HepG2 (cell line): ENCODE measurements around the gene CRIP1. TPM values are rescaled to one million over a fixed set of nuclear protein-coding genes. Genes with fewer than 3 reads are reported as not detected.

Experiments used
- ATF7-NPFF ChIP-seq: sonication (generic); formaldehyde crosslinking; IDR thresholded peaks from 2 replicates; pipeline ENCODE4 v1.8.1; 2023; ENCODE audit warnings: mild to moderate bottlenecking, low read depth, missing genetic modification reagents, moderate library complexity
- CAMTA2 ChIP-seq: sonication (generic); formaldehyde crosslinking; IDR thresholded peaks from 2 replicates; pipeline ENCODE4 v1.4.0; 2020; ENCODE audit warnings: mild to moderate bottlenecking, missing genetic modification reagents, borderline replicate concordance
- DMAP1 ChIP-seq: IDR thresholded peaks from 2 replicates; pipeline ENCODE4 v1.6.1; 2016
- GABPA ChIP-seq, 2 experiments: IDR thresholded peaks; 2 replicates each; pipeline ENCODE4 v1.6.1; 2011 to 2016; ENCODE audit warnings: low read depth in 2 of 2, low read length in 1 of 2, missing biosample characterization in 1 of 2, missing genetic modification characterization in 1 of 2
- HNRNPH1 ChIP-seq: fragments of 200-400 bp; formaldehyde crosslinking; optimal IDR thresholded peaks from 2 replicates; pipeline ENCODE3; 2017; ENCODE audit warnings: mild to moderate bottlenecking, low read depth, low read length
- HOXA9 ChIP-seq: sonication (generic); formaldehyde crosslinking; IDR thresholded peaks from 2 replicates; pipeline ENCODE4 v1.8.1; 2022; ENCODE audit warnings: missing genetic modification reagents, mild to moderate bottlenecking, moderate library complexity, borderline replicate concordance
- KDM3A ChIP-seq: IDR thresholded peaks from 2 replicates; pipeline ENCODE4 v1.6.1; 2018; ENCODE audit warnings: low read depth, missing compliant biosample characterization
- KLF13 ChIP-seq: sonication (generic); formaldehyde crosslinking; IDR thresholded peaks from 2 replicates; pipeline ENCODE4 v1.4.0; 2020; ENCODE audit warnings: mild to moderate bottlenecking, missing genetic modification reagents
- MATR3 ChIP-seq: sonication (generic); formaldehyde crosslinking; IDR thresholded peaks from 2 replicates; pipeline ENCODE4 v1.4.0; 2020; ENCODE audit warnings: missing genetic modification reagents
- SMAD1 ChIP-seq: sonication (generic); formaldehyde crosslinking; IDR thresholded peaks from 2 replicates; pipeline ENCODE4 v1.4.0; 2020; ENCODE audit warnings: missing genetic modification reagents, low read depth, mild to moderate bottlenecking, borderline replicate concordance
- U2AF1 ChIP-seq: fragments of 200-400 bp; formaldehyde crosslinking; optimal IDR thresholded peaks from 2 replicates; pipeline ENCODE3; 2017; ENCODE audit warnings: mild to moderate bottlenecking, low read depth, low read length
- XRCC5 ChIP-seq: fragments of 200-400 bp; formaldehyde crosslinking; optimal IDR thresholded peaks from 2 replicates; pipeline ENCODE3; 2017; ENCODE audit warnings: mild to moderate bottlenecking, low read length
- ZC3H13 ChIP-seq: sonication (generic); formaldehyde crosslinking; IDR thresholded peaks from 2 replicates; pipeline ENCODE4 v1.8.1; 2023; ENCODE audit warnings: mild to moderate bottlenecking, missing genetic modification reagents, moderate library complexity
- ZNF207 ChIP-seq: fragments of 450-650 bp; IDR thresholded peaks from 2 replicates; pipeline ENCODE4 v1.6.1; 2016; ENCODE audit warnings: antibody characterized with exemption, borderline replicate concordance
- ZNF256 ChIP-seq: sonication (generic); formaldehyde crosslinking; conservative IDR thresholded peaks from 2 replicates; pipeline ENCODE4 v1.4.0; 2020; ENCODE audit warnings: missing genetic modification reagents
- ZNF333 ChIP-seq: sonication (generic); formaldehyde crosslinking; IDR thresholded peaks from 2 replicates; pipeline ENCODE4 v1.4.0; 2020; ENCODE audit warnings: mild to moderate bottlenecking, missing genetic modification reagents, borderline replicate concordance
- ZNF547 ChIP-seq: sonication (generic); formaldehyde crosslinking; IDR thresholded peaks from 2 replicates; pipeline ENCODE4 v1.5.1; 2020; ENCODE audit warnings: mild to moderate bottlenecking, missing genetic modification reagents
- ZNF619 ChIP-seq: sonication (generic); formaldehyde crosslinking; IDR thresholded peaks from 2 replicates; pipeline ENCODE4 v1.4.0; 2020; ENCODE audit warnings: mild to moderate bottlenecking, missing genetic modification reagents
- ZNF782 ChIP-seq: sonication (generic); formaldehyde crosslinking; IDR thresholded peaks from 2 replicates; pipeline ENCODE4 v1.4.0; 2020; ENCODE audit warnings: missing genetic modification reagents, mild to moderate bottlenecking, borderline replicate concordance
- ZNF891 ChIP-seq: sonication (generic); formaldehyde crosslinking; IDR thresholded peaks from 2 replicates; pipeline ENCODE4 v1.5.0; 2020; ENCODE audit warnings: mild to moderate bottlenecking, missing genetic modification reagents
- polyA plus RNA-seq, 8 experiments: library from polyadenylated mRNA; depleted of rRNA in 3 of 8; stranded (reverse) in 7 of 8; unstranded in 1 of 8; fragments of >200 nt; fragmentation: Illumina TruSeq in 4 of 8; extraction: Trizol in 4 of 8; gene quantifications; 2 replicates each; pipeline versions ENCODE4 v1.2.1 to v1.2.3, GENCODE V29; 2011 to 2016; ENCODE audit warnings: low read depth in 4 of 8, missing spikeins in 1 of 8, mixed read lengths in 1 of 8; ENCODE audit not compliant: insufficient read depth in 1 of 8
- total RNA-seq, 5 experiments: library from RNA; depleted of rRNA; stranded (reverse); fragments of >200 nt; fragmentation: Illumina TruSeq; extraction: Trizol; gene quantifications; 2 replicates each; pipeline ENCODE4 v1.2.3, GENCODE V29; 2016; ENCODE audit warnings: low read depth in 1 of 5
- TF ChIP-seq, protein P1 (sequence below): sonication (generic); formaldehyde crosslinking; IDR thresholded peaks from 2 replicates; pipeline ENCODE4 v1.5.0; 2020; ENCODE audit warnings: mild to moderate bottlenecking, missing genetic modification reagents, moderate library complexity
- TF ChIP-seq, protein P2 (sequence below): sonication (generic); formaldehyde crosslinking; conservative IDR thresholded peaks from 2 replicates; pipeline ENCODE4 v1.4.0; 2020; ENCODE audit warnings: missing genetic modification reagents
- TF ChIP-seq, protein P3 (sequence below): sonication (generic); formaldehyde crosslinking; IDR thresholded peaks from 2 replicates; pipeline ENCODE4 v1.8.0; 2022; ENCODE audit warnings: missing genetic modification reagents, mild to moderate bottlenecking, moderate library complexity, borderline replicate concordance
- TF ChIP-seq, protein P4 (sequence below): sonication (generic); formaldehyde crosslinking; IDR thresholded peaks from 2 replicates; pipeline ENCODE4 v1.4.0; 2020; ENCODE audit warnings: missing genetic modification reagents

Gene CRIP1
- total and polyA plus RNA-seq, 2 of the 13 experiments (the other 11 are each of a cell fraction or from before 2014, with no cell fraction given): 53.9 to 59.5 TPM

DNA sequence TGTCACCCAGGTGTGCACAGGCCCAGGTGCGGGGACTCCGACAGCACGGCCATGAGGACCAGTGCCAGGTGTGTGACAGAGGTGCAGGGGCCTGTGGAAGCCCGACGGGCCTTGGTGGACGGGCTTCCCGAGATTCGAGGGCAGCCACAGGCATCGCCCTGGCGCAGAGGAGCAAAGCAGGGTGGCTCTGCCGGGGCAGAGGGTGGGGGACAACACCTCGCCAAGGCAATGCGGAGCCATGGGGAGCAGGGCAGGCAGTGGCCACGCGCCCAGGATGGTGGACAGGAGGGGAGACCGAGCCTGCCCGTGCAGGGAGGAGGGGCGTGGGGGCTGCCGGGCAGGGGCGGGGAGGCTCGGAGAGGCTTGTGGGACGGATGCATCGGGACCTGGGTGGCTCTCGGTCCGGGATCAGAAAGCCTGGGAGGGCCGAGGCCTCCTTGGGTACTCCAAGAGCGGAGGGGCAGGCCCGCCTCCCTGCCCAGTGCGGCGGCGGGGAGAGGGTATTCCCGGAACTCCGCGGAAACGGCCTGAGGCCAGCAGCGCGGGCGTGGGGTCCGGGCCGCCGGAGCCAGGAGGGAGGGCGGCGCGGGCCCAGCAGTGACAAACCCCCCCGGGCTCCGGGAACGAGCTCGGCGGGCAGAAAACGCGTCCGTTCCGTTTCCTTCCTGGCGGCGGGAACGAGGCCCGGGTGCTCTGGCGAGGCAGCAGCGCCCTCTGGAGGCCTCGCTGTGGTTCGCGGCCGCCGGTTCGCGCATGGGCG lies 41.3 kb downstream of the CRIP1 start (continued):
- TF ChIP-seq, protein P1, sequence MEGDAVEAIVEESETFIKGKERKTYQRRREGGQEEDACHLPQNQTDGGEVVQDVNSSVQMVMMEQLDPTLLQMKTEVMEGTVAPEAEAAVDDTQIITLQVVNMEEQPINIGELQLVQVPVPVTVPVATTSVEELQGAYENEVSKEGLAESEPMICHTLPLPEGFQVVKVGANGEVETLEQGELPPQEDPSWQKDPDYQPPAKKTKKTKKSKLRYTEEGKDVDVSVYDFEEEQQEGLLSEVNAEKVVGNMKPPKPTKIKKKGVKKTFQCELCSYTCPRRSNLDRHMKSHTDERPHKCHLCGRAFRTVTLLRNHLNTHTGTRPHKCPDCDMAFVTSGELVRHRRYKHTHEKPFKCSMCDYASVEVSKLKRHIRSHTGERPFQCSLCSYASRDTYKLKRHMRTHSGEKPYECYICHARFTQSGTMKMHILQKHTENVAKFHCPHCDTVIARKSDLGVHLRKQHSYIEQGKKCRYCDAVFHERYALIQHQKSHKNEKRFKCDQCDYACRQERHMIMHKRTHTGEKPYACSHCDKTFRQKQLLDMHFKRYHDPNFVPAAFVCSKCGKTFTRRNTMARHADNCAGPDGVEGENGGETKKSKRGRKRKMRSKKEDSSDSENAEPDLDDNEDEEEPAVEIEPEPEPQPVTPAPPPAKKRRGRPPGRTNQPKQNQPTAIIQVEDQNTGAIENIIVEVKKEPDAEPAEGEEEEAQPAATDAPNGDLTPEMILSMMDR: peak; percentile 93
- TF ChIP-seq ATF7-NPFF (CRISPR knock-in tag) (peak; percentile 51; the same call in 1 of the 2 replicates), HNRNPH1 (no peak), ZNF207 (no peak), GABPA (IDR thresholded peaks at IDR 0.05; ENCODE audit: low read depth, low read length) (peak; percentile 48), GABPA (CRISPR knock-in tag; IDR thresholded peaks at IDR 0.05; ENCODE audit: low read depth) (no peak), CAMTA2 (CRISPR knock-in tag) (no peak), ZNF256 (CRISPR knock-in tag) (no peak), U2AF1 (no peak), ZNF891 (CRISPR knock-in tag) (no peak), HOXA9 (CRISPR knock-in tag) (peak; percentile 56; the same call in 1 of the 2 replicates), SMAD1 (CRISPR knock-in tag) (peak; percentile 72; the same call in 1 of the 2 replicates), ZNF782 (CRISPR knock-in tag) (no peak), XRCC5 (no peak), DMAP1 (CRISPR knock-in tag) (no peak), ZNF619 (CRISPR knock-in tag) (no peak), MATR3 (CRISPR knock-in tag) (no peak), ZNF547 (CRISPR knock-in tag) (no peak), ZNF333 (CRISPR knock-in tag) (peak; percentile 86; the same call in 1 of the 2 replicates), ZC3H13 (CRISPR knock-in tag) (peak; percentile 55; the same call in 1 of the 2 replicates), KLF13 (no peak), KDM3A (CRISPR knock-in tag) (0 out of 2 replicates have a peak, but pooled peaks have one; percentile 50)
- TF ChIP-seq, protein P2, sequence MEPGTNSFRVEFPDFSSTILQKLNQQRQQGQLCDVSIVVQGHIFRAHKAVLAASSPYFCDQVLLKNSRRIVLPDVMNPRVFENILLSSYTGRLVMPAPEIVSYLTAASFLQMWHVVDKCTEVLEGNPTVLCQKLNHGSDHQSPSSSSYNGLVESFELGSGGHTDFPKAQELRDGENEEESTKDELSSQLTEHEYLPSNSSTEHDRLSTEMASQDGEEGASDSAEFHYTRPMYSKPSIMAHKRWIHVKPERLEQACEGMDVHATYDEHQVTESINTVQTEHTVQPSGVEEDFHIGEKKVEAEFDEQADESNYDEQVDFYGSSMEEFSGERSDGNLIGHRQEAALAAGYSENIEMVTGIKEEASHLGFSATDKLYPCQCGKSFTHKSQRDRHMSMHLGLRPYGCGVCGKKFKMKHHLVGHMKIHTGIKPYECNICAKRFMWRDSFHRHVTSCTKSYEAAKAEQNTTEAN (CRISPR knock-in tag): no peak
- TF ChIP-seq, protein P3, sequence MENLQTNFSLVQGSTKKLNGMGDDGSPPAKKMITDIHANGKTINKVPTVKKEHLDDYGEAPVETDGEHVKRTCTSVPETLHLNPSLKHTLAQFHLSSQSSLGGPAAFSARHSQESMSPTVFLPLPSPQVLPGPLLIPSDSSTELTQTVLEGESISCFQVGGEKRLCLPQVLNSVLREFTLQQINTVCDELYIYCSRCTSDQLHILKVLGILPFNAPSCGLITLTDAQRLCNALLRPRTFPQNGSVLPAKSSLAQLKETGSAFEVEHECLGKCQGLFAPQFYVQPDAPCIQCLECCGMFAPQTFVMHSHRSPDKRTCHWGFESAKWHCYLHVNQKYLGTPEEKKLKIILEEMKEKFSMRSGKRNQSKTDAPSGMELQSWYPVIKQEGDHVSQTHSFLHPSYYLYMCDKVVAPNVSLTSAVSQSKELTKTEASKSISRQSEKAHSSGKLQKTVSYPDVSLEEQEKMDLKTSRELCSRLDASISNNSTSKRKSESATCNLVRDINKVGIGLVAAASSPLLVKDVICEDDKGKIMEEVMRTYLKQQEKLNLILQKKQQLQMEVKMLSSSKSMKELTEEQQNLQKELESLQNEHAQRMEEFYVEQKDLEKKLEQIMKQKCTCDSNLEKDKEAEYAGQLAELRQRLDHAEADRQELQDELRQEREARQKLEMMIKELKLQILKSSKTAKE (CRISPR knock-in tag): no peak
- TF ChIP-seq, protein P4, sequence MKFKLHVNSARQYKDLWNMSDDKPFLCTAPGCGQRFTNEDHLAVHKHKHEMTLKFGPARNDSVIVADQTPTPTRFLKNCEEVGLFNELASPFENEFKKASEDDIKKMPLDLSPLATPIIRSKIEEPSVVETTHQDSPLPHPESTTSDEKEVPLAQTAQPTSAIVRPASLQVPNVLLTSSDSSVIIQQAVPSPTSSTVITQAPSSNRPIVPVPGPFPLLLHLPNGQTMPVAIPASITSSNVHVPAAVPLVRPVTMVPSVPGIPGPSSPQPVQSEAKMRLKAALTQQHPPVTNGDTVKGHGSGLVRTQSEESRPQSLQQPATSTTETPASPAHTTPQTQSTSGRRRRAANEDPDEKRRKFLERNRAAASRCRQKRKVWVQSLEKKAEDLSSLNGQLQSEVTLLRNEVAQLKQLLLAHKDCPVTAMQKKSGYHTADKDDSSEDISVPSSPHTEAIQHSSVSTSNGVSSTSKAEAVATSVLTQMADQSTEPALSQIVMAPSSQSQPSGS (CRISPR knock-in tag): peak; percentile 26; the same call in 1 of the 2 replicates
